A673 (cell line): Measurements from ENCODE around the gene MIDN.

ENCODE experiments used
- EZH2 ChIP-seq: fragments of 200-600 bp; sonication (generic); IDR thresholded peaks from 2 replicates; pipeline ENCODE4 v1.6.1; 2017; ENCODE audit warnings: borderline replicate concordance, low read depth, mild to moderate bottlenecking, mixed read lengths, antibody characterized with exemption, low read length; ENCODE audit not compliant: poor library complexity, severe bottlenecking
- TF ChIP-seq, protein P1 (sequence below): fragments of 300-800, 200-600 bp; sonication (generic); conservative IDR thresholded peaks from 2 replicates; pipeline ENCODE4 v1.5.1; 2017; ENCODE audit warnings: low read depth, mild to moderate bottlenecking, antibody characterized with exemption, low read length, moderate library complexity, mixed read lengths

GRCh38 chr19:1263188-1263587, 14.8 kb downstream of the MIDN start:
- TF ChIP-seq, protein P1, sequence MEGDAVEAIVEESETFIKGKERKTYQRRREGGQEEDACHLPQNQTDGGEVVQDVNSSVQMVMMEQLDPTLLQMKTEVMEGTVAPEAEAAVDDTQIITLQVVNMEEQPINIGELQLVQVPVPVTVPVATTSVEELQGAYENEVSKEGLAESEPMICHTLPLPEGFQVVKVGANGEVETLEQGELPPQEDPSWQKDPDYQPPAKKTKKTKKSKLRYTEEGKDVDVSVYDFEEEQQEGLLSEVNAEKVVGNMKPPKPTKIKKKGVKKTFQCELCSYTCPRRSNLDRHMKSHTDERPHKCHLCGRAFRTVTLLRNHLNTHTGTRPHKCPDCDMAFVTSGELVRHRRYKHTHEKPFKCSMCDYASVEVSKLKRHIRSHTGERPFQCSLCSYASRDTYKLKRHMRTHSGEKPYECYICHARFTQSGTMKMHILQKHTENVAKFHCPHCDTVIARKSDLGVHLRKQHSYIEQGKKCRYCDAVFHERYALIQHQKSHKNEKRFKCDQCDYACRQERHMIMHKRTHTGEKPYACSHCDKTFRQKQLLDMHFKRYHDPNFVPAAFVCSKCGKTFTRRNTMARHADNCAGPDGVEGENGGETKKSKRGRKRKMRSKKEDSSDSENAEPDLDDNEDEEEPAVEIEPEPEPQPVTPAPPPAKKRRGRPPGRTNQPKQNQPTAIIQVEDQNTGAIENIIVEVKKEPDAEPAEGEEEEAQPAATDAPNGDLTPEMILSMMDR, result no peak
- TF ChIP-seq EZH2, result no peak
